Colonic mucosa (tissue), 4 donors: ENCODE measurements around the gene NTM. TPM values are rescaled to one million over a fixed set of nuclear protein-coding genes. Genes with fewer than 3 reads are reported as not detected.

Experiments used
- DNase-seq: peaks from one replicate; pipeline ENCODE4 v3.0.0-alpha.2; 2020
- H3K27ac ChIP-seq: fragments of 200-600 bp; one replicate; pipeline ENCODE4 v1.8.0; 2021
- H3K27me3 ChIP-seq: fragments of 200-600 bp; one replicate; pipeline ENCODE4 v1.8.0; 2021
- H3K36me3 ChIP-seq: fragments of 200-600 bp; one replicate; pipeline ENCODE4 v1.8.0; 2021
- H3K4me1 ChIP-seq: fragments of 200-600 bp; one replicate; pipeline ENCODE4 v1.8.0; 2021; ENCODE audit warnings: mild to moderate bottlenecking
- H3K4me3 ChIP-seq: fragments of 200-600 bp; one replicate; pipeline ENCODE4 v1.8.0; 2021
- H3K9ac ChIP-seq, 2 donors: one replicate each; pipeline ENCODE4 v1.7.0; 2013; ENCODE audit warnings: control low read depth in 2 of 2, low read depth in 2 of 2, low read length in 2 of 2
- H3K9me3 ChIP-seq: fragments of 200-600 bp; one replicate; pipeline ENCODE4 v1.8.0; 2021
- CTCF ChIP-seq: fragments of 200-600 bp; IDR thresholded peaks from one replicate; pipeline ENCODE4 v1.8.0; 2022; ENCODE audit warnings: antibody characterized with exemption, mild to moderate bottlenecking
- intact Hi-C: fragments of 100-400 bp; cut with DNase I; formaldehyde crosslinking; loops from one replicate; pipeline ENCODE4 v1.14.1; 2022
- total RNA-seq, 2 donors: library from RNA; stranded (reverse); fragmentation: NEBNext Ultra II Directional in 1 of 2; extraction: Animal tissue kit (Norgen Biotek cat#: 25700) in 1 of 2; gene quantifications; one replicate each; pipeline ENCODE4 v1.2.1, GENCODE V29; 2021
- donor health status: healthy.
- donor health status: DM: no; HTN: no; CAD: no.
- donor health status: DM: no; HTN: no; CAD: no.

NTM gene
- total RNA-seq, 2 donors from 2014 or later: 1.6 to 2.8 TPM

- Histone ChIP-seq H3K4me3 (no peak overlapping the region), H3K36me3 (no peaks in the 10 kb centered on the region), H3K4me1 (no peaks in the 10 kb centered on the region), H3K27me3 (no peaks in the 10 kb centered on the region), H3K9ac (no peak overlapping the region), H3K27ac (no peak overlapping the region), H3K9me3 (no peaks in the 10 kb centered on the region)
- TF ChIP-seq CTCF: no peak
- intact Hi-C loops: no loop called here
- DNase-seq: no peak
Observed at GRCh38 chr11:132353255-132353654, 982.8 kb downstream of the NTM start.

- no peaks in the 10 kb centered on the region for H3K27me3 ChIP-seq
- H3K36me3 ChIP-seq: no peaks in the 10 kb centered on the region
- no peak for DNase-seq
- no peak overlapping the region for H3K4me3 ChIP-seq
- H3K9me3 ChIP-seq: no peaks in the 10 kb centered on the region
- no peak overlapping the region for H3K27ac ChIP-seq
- TF ChIP-seq CTCF: no peak
- H3K4me1 ChIP-seq: no peaks in the 10 kb centered on the region
- intact Hi-C loops: no loop called here
- H3K9ac ChIP-seq: no peak overlapping the region
Observed at GRCh38 chr11:132357811-132358572, 987.6 kb downstream of the NTM start.

GRCh38 chr11:132358573-132358953, 988.1 kb downstream of the NTM start:
- H3K4me3 ChIP-seq: no peak overlapping the region
- no peak for TF ChIP-seq CTCF
- H3K4me1 ChIP-seq: no peaks in the 10 kb centered on the region
- H3K9me3 ChIP-seq: no peaks in the 10 kb centered on the region
- H3K36me3 ChIP-seq: no peaks in the 10 kb centered on the region
- intact Hi-C loops: no loop called here
- no peak overlapping the region for H3K27ac ChIP-seq
- no peaks in the 10 kb centered on the region for H3K27me3 ChIP-seq
- no peak for DNase-seq
- H3K9ac ChIP-seq: no peak overlapping the region

- intact Hi-C loops: no loop called here
- no peaks in the 10 kb centered on the region for H3K36me3 ChIP-seq
- no peaks in the 10 kb centered on the region for H3K27me3 ChIP-seq
- H3K9me3 ChIP-seq: no peaks in the 10 kb centered on the region
- H3K4me1 ChIP-seq: no peaks in the 10 kb centered on the region
- no peak overlapping the region for H3K4me3 ChIP-seq
- no peak for DNase-seq
- no peak overlapping the region for H3K27ac ChIP-seq
- no peak for TF ChIP-seq CTCF
- no peak overlapping the region for H3K9ac ChIP-seq
Observed at GRCh38 chr11:132361011-132361550, 990.7 kb downstream of the NTM start.

- DNase-seq: no peak
- Histone ChIP-seq H3K9me3 (no peaks in the 10 kb centered on the region), H3K4me1 (no peaks in the 10 kb centered on the region), H3K4me3 (no peak overlapping the region), H3K9ac (no peak overlapping the region), H3K27me3 (no peaks in the 10 kb centered on the region), H3K27ac (no peak overlapping the region), H3K36me3 (no peaks in the 10 kb centered on the region)
- no peak for TF ChIP-seq CTCF
- intact Hi-C loops: no loop called here
Observed at GRCh38 chr11:132365650-132366049, 995.2 kb downstream of the NTM start.
